Hematopoietic multipotent progenitor cell treated with erythropoietin and hydrocortisone succinate and interleukin-3 and kit ligand, for 8 days (in vitro differentiated cells): ENCODE measurements around the gene HTR6.

Experiments used
- DNase-seq: peaks from one replicate; pipeline ENCODE4 v3.0.0-alpha.2; 2015

Gene HTR6

DNA sequence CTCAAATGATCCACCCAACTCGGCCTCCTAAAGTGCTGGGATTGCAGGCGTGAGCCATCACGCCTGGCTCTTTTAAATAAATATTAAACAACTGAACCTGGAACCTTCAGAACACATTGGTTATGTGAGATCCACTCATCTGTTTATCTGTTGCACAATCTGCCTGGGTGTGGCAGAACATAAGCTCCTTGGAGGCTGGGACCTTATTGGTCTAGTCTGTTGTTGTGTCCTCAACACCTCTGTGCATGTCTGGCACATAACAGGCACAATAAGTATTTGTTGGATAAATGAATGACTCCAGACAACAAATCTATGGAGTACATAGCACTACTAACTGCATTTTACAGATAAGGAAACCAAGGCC, 24.7 kb upstream of the HTR6 start:
- peak; percentile 17 for DNase-seq

DNA sequence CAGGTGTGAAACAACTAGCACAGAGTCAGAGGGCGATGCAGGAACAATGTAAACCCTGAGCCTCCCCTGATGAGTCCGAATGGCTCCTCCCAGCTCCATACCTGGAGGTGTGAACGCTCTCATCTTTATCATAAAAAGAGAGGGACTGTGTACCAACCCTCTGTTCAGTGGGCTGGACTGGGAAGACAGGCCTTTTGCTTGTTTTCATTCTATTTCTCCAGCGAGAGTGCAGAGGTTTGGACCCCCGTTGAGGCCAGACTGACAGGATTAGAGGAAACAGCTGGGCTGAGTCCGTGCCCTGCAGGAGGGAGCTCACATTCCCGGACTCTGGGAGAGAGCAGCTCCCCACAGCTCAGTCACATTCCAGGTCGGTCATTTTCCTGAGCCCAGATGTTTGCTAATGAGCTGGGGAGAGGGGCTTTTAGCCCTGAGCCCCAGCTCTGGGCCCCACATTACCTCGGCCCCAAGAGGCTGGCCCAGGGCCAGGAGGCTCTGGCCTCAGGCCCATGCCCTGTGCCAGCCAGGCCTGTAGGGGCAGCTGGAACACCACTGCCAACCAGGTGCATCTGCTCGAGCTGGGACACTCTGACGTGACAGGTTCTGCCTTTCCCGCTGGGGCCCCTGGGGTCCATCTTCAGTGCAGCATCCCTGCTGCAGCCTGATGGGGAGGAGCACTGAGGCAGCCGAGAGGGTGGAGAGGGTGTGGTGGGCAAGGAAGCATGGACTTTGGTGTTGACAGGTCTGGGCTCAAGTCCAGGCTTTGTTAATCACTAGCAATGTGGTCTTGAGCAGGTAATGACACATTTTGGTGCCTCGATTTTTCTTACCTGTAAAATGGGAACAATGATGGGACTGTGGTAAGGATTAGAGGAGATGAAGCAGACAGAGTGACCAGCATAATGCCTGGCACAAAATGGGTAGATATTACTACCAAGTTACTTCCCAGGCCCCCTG, 24.0 kb upstream of the HTR6 start:
- no peak for DNase-seq

DNA sequence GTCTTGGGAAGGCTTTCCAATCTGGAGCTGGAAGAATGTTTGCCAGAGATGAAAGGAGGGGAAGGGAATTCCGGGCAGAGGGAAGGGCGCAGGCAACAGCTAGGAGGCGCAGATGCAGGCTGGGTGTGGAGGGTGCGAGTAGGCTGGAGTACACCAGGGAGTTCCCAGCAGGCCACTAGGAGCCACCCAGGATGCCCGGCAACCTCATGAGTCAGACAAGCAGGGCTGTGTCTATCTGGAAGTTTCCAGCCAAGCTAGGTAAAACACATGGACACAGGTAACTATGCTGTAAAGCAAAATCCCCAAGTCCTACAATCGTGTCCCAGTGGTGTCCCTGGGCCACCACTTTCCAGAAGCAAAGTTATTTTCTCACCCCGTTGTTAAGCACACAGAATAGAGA, 21.6 kb upstream of the HTR6 start:
- no peak for DNase-seq

DNA sequence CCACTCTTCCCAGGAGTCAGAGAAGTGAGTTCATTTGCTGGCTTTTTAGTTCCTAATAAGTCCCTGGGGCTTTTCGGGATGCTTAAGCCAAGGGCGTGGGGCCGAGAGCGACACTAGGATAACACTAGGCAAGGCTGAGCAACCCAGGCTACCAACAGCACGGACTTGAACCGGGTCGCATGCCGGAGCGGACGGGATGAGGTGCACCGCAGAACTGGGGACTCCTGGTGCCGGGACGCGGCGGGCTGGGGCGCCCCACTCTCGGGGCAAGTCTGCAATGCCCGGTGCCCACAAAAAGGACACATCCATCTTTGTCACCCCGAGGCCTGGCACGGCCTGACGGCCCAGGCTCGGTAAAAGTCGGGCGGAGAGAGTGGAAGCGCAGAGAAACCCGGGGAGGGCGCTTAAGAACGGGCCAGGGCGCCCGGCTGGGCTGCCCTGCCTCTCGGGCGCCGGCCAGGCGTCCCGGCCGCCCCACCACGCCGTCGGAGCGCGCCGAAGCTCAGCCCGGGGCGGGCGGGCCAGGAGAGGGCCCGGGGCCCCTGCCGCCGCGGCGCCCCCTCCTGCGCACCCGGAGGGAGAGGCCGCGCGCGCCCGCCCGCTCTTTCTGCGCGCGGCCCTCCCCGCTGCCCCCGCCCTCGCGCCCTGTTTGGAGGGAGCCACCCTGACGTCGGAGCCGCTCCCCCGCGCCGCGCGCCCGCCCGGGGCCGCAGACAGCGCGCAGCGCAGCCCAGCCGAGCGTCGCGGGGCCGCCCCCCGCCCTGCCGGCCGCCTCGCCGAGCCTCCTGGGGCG, 20.9 kb upstream of the HTR6 start, which contains the start of gene NBL1:
TSS of gene NBL1 (plus strand) at position 710 of the 793 bp plus-strand sequence. CDS start 10,720 bp downstream, outside the sequence.
- peak; percentile 53 for DNase-seq

DNA sequence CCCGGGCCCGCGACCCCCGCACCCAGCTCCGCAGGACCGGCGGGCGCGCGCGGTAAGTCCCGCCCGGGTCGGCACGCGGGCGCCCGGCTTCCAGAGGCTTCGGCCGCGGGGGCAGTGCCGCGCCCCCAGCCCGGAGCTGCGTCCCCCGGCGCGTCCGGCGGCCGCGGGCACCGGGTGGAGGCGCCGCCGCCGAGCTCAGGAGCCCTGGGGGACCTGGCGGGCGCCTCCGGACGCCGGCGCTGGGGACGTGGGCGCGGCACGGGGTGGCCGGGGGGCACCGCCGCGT, 20.3 kb upstream of the HTR6 start:
- no peak for DNase-seq

DNA sequence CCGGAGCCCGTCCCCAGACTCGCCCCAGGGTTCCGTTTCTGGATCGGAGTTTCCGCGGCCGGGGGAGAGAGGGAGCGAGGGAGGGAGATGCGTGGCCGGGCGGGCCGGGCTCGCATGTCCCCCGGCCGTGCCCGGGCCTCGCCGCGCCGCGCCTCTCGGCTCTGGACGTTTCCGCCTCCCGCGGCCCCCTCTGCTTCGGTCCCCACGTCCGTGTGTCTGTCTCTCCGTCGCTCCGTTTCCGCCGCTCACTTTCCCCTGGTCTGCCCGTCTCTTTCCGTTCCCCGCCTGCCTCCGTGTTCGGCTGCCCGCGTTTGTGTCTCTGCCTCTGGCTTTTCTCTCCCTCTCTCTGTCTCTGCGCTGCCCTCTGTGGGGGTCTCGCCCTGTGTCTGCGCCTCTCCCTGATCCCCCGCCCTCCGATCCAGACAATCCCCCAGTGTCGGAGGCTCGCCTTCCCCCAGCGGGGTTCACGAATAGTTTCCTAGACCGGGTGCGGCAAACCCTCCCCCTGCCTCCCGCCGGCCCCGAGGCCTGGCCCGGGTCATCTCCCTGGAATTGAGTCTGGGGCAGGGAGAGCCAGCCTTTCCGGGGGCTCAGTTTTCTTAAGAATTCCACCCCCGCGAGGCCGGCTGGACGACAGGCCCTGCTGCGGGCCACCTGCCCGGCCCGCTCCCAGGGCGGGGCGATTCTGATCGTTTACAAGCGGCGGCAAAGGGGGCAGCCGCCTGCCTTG, 19.8 kb upstream of the HTR6 start:
- DNase-seq: peak; percentile 29

DNA sequence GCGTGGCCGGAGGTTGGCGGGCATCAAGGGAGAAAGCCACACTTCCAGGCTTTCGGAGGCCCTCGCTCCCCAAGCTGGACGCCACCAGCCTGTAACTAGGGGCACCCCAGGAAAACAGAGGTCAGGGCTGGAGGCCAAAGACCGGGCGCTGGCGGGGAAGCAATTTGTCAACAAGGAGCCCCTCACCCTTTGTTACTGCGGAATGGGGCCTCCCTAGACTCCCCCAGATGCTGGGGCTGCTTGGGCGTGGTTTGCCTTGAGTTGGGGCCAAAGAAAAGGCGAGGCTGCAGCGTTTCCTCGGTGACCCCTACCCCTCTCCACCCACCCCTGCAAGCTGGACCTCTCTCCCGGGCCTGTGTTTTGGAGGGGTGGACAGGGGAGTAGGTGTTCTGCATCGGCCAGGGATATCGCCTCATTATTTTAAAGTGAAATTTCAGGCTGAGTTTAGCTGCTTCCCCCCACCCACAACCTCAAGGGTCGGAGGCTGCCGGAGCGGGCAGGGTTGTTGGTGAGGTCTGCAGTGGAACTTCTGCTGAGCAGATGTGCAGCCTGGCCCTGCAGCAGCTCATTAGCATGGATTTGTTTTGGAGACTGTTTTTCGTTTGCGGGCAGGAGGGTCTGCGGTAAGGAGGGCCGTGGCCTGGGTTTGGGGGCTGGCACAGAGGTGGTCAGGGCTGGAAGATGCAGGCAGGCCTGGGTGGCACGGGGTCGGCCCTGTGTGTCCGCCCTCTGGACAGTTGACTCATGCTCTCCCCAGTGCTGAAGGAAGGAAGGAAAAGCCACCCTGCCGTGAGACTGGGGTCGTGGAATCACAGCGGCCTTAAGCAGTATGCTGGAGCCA, 19.0 kb upstream of the HTR6 start:
- no peak for DNase-seq

DNA sequence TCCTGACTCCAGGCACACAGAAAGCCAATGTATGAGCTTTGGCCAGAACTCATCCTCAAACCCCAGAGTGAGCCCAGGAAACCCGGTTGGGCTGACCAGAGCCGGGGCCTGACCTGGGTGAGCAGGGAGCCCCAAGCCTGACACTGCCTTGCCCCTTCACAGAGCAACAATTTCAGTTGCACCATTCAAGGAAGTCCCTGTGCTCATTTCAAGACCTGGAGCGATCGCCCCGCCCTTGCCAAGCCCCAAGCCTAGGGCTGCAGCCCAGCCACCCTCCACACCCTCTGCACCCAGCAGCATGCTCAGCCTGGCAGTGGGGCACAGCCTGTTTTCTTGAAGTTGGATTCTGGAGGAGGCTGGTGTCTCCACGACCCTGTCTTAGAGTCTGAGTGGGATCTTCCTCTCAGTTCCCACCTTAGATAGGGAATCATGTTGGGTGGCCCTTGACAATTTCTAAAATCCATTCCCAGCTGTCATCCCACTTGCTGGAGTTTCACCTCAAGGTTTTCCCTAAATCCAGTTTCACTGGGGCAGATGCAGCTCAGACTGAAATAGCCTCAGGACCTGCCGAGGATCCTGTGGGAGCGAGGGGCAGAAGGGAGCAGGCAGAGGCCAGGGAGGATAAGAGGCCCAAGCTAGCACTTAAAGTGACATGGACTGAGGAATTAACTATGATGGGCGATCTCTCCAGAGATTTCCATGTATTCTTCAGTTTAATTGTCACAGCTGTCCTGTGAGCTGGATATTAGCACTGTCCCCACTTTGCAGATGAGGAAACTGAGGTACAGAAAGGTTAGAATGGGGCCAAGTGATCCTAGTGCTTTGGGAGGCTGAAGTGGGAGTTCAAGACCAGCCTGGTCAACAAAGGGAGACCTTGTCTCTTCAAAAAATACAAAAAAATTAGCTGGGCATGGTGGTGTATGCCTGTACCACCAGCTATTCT, 18.0 kb upstream of the HTR6 start:
- peak; percentile 31 for DNase-seq

DNA sequence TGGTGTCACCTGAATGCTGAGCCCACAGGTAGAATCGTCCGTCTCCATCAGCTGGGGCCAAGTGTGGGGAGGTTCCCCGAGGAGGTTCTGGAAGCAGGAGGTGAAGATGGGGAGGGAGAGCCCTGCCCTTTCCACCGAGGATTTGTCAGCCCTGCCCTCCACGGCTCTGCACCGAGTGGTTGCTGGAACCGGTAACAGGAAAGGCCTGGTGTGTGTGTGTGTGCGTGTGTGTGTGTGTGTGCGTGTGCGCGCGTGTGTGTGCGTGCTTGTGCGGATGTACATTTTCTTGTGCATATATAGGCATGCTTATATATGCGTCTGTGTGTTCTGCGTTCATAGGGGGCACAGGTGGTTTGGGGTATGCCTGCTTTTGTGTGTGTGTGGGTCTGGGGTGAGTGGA, 17.0 kb upstream of the HTR6 start:
- DNase-seq: no peak

DNA sequence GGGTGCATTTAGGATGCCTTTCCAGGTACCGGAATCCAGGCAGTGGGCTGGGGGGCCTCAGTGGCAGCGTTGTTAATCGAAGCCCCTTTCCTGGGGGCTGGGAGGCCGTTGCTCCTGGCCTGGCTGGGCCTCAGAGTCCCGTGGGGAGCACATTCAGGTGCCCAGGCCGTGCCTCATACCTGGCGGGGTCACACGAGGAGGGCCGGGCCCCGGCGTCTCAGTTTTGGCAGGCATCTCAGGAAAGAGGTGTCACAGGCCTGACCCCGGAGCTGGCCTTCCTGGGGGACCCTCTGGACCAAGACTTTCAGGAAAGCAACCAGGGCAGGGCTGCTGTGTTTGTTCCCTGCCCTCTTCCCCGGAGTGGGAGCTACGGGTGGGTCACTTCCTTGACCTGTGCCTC, 16.4 kb upstream of the HTR6 start:
- no peak for DNase-seq

DNA sequence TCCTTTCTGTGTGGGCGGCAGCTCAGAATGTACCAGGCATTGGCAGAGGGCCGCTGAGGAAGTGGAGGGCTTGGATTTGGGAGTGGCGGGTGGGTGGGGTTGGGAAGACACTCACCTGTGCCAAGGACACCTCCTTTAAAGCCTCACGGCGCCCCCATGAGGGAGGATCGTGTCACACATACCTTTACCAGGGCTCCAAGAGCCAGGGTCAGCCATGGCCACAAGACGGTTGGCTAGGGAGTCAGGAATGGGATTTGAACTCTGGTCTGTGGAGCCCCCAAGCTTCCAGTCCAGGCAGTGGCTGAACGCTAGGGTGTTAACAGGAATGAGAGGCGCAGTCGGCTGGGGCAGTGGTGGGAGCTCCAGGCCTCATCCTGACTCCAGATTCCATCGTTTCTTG, 16.0 kb upstream of the HTR6 start:
- DNase-seq: no peak

DNA sequence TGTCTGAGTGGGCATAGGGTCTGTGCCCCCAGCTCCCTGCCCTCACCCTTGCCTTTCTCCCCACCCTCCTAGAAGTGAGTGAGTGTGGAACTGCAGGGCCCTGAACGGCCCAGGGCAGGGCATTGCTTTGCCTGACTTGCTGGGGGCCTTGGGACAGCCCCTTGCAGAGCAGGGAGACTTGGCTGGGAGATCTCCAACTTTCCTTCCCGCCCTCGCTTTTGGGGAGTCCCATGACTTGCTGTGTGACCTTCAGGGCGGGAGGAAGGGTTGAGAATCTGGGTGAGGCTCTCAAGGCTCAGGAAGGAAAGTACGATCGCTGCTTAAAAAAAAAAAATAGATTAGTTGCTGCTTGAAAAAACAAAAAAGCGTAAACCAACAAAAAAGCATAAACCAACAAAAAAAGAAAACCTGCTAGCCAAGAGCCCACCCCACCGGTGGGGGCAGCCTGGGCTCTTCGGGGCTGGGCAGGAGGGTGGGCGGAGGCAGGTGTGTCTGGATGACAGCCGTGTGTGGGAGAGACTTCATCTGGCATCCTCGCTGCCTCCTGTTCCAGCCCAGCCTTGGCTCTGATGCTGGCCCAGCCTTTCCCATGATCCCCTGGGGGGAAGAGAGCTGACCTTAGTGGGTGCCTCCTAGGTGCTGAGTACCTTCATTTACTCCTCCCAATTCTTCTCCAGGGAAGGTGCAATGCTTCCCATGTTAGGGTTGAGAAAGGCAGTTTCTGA, 14.1 kb upstream of the HTR6 start:
- DNase-seq: no peak

DNA sequence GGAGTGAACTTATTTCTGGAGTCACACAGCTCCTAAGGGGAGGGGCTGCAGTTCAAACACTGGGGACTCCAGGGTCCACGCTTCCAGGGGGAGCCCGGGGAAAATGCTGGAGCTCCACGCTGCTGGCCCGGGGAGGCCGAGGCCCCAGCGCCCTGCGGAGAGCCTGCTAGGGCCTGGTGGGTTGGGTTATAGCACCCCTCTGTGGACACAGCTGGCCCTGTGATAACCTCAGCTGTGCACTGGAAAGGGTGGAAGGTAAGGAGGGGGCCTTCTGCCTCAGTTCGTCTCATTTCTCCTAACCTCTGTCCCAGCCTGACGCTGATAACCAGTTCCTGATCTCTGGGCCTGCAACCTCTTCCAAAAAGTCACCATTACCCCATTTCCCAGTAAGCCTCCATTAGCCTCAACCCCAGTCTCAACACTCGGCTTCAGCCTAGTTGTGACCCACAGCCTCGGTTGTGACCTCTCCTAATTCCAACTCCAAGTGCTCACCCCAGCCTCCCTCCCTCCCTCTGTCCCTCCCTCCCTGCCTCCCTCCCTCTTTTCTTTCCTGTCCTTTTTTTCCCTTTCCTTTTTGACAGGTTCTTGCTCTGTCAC, 13.4 kb upstream of the HTR6 start:
- DNase-seq: peak; percentile 58

DNA sequence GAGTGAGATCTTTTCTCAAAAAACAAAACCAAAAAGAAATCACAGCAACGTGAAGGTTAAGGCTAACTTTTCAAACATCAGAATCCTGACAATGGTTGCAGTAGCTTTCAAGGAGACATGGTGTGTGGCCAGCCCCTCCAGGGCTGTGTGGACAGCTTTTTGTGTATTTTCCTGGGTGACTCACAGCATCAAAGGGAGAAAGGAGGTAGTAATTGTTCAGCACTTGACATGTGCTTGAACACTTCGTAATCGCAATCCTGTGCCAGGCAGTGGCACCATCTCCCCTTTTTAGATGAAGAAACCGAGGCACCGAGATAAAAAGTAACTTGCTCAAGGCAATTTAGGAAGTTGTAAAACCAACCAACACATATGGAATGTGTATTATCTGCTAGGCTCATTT, 10.3 kb upstream of the HTR6 start:
- DNase-seq: no peak

DNA sequence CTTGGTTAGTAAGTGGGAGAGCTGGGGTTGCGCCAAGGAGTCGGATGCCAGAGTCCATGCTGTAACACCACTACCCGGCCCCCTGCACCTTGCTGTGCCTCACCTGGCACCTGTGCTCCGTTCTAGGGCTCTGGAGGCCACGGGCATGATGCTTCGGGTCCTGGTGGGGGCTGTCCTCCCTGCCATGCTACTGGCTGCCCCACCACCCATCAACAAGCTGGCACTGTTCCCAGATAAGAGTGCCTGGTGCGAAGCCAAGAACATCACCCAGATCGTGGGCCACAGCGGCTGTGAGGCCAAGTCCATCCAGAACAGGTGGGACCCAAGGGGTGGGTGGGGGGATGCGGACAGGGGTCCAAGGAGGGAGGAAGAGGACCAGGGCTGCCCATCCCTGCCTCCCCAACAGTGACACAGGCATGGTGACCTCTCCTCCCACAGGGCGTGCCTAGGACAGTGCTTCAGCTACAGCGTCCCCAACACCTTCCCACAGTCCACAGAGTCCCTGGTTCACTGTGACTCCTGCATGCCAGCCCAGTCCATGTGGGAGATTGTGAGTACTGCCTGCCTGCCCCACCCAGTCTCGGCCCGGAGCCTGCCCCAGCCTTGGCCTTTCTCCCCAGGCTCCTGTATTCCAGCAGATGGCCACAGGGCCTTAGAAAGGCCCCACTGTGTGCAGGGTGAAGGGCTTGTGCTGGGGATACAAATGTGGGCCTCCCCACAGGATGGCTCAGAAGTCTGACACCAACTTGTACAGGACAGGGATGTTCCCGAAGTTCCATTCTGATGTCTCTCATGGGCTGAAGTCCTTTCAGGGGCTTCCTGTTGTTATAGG, 9.6 kb upstream of the HTR6 start:
- DNase-seq: no peak

DNA sequence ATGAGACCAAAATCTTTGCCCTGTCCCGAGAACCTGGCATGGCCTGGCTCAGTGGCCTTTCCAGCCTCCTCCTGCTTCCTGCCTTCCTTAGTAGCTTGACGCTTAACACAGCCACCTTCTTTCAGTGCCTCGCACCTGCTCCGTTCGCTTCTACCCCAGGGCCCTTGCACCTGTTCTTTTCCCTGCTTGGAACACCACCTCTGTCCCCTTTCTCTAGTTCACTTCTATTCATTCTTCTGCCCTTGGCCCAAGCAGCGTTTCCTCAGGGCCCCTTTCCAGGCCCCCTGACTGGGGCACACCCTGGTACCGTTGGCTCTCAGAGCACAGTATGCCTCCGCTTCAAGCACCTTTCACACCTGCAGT, 9.0 kb upstream of the HTR6 start:
- no peak for DNase-seq

DNA sequence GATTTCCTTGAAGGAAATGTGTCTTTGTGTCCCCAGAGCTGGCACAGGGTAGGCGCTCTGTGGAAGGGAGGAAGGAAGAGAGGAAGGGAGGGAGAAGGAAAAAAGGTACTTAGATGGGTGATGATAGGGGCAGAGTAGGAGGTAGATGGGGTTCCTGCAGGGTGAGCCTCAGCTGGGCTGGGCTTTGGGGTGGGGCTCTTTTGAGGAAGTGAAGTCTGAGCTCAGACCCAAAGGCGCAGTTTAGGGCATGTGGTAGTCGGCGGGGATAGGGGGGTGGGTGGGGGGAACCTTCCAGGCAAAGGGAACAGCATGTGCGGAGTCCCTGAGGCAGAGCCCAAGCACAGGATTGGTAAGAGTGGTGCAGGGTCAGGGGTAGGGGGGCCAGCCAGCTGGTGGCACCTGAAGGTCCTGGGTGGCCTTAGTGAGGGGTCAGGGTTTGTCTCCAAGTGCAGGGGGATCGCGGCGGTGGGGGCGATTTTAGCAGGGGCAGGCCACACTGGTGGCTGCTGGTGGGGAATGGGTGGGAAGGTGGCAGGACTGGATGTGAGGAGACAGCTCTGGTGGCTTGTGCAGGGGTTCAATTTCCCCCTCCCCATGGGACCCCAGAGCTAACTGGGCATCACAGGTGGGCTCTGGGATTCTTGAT, 8.4 kb upstream of the HTR6 start:
- DNase-seq: no peak

DNA sequence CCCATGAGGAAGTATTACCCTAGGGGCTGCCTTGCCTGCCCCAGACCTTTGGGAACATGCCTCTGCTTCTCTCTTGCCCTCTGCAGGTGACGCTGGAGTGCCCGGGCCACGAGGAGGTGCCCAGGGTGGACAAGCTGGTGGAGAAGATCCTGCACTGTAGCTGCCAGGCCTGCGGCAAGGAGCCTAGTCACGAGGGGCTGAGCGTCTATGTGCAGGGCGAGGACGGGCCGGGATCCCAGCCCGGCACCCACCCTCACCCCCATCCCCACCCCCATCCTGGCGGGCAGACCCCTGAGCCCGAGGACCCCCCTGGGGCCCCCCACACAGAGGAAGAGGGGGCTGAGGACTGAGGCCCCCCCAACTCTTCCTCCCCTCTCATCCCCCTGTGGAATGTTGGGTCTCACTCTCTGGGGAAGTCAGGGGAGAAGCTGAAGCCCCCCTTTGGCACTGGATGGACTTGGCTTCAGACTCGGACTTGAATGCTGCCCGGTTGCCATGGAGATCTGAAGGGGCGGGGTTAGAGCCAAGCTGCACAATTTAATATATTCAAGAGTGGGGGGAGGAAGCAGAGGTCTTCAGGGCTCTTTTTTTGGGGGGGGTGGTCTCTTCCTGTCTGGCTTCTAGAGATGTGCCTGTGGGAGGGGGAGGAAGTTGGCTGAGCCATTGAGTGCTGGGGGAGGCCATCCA, 7.8 kb upstream of the HTR6 start:
- DNase-seq: no peak
